Common myeloid progenitor, CD34-positive (primary cell): ENCODE results near the gene PDCD1LG2.

Experiments used
- CTCF ChIA-PET: fragments of 350-600 bp; sonication (Branson Sonifier 250); formaldehyde crosslinking; loops from one replicate; lab custom pipeline; 2021; ENCODE audit warnings: antibody characterized with exemption; lab: Charles Lee
- POLR2A ChIA-PET: fragments of 350-600 bp; sonication (Branson Sonifier 250); formaldehyde crosslinking; loops from one replicate; lab custom pipeline; 2021; ENCODE audit warnings: antibody characterized with exemption; lab: Charles Lee
- DNase-seq, 3 donors: peaks; one replicate each; pipeline versions ENCODE4 v3.0.0 to v3.0.0-alpha.2; 2013
- H3K27ac ChIP-seq, 2 experiments: 1 replicate in 1 of 2; 2 replicates in 1 of 2; pipeline ENCODE4 v1.7.0; 2013; ENCODE audit warnings: inconsistent platforms in 2 of 2, low read length in 2 of 2, mild to moderate bottlenecking in 2 of 2, low read depth in 1 of 2, moderate library complexity in 1 of 2; ENCODE audit not compliant: severe bottlenecking in 2 of 2, insufficient read depth in 1 of 2, poor library complexity in 1 of 2
- H3K27me3 ChIP-seq, 5 experiments: replicated peaks in 2 of 5; 1 replicate in 3 of 5; 2 replicates in 2 of 5; pipeline versions ENCODE4 v1.6.1 to v1.7.0; 2013; ENCODE audit warnings: low read length in 4 of 5, mild to moderate bottlenecking in 2 of 5, moderate library complexity in 2 of 5, inconsistent platforms in 1 of 5; ENCODE audit not compliant: insufficient read depth in 5 of 5, control insufficient read depth in 4 of 5
- H3K36me3 ChIP-seq, 4 experiments: 1 replicate in 2 of 4; 2 replicates in 2 of 4; pipeline versions ENCODE4 v1.6.1 to v1.7.0; 2013; ENCODE audit warnings: low read length in 3 of 4, control low read depth in 1 of 4, mild to moderate bottlenecking in 1 of 4; ENCODE audit not compliant: control insufficient read depth in 4 of 4, insufficient read depth in 4 of 4
- H3K4me1 ChIP-seq, 4 experiments: 1 replicate in 3 of 4; 2 replicates in 1 of 4; pipeline versions ENCODE4 v1.6.1 to v1.7.1; 2013; ENCODE audit warnings: low read length in 3 of 4, mild to moderate bottlenecking in 3 of 4, control low read depth in 1 of 4, inconsistent platforms in 1 of 4, moderate library complexity in 1 of 4; ENCODE audit not compliant: control insufficient read depth in 4 of 4, insufficient read depth in 4 of 4; ENCODE audit errors: control extremely low read depth in 1 of 4
- H3K4me3 ChIP-seq, 7 experiments: 1 replicate in 4 of 7; 2 replicates in 3 of 7; pipeline versions ENCODE4 v1.5.1 to v1.7.0; 2013; ENCODE audit warnings: mild to moderate bottlenecking in 7 of 7, low read length in 6 of 7, moderate library complexity in 6 of 7, inconsistent platforms in 2 of 7, low read depth in 2 of 7, control low read depth in 1 of 7; ENCODE audit not compliant: insufficient read depth in 4 of 7, control insufficient read depth in 1 of 7; ENCODE audit errors: extremely low read depth in 1 of 7
- H3K9me3 ChIP-seq, 5 experiments: 1 replicate in 4 of 5; 2 replicates in 1 of 5; pipeline versions ENCODE4 v1.6.1 to v1.7.1; 2013; ENCODE audit warnings: low read length in 4 of 5, mild to moderate bottlenecking in 2 of 5, inconsistent platforms in 1 of 5, low read depth in 1 of 5, moderate library complexity in 1 of 5; ENCODE audit not compliant: control insufficient read depth in 4 of 5, insufficient read depth in 2 of 5; ENCODE audit errors: control extremely low read depth in 1 of 5
- WGBS: methylation state at CpG from one replicate; pipeline ENCODE4 v1.1.5; 2013; ENCODE audit not compliant: insufficient coverage; 5-methylcytosine and 5-hydroxymethylcytosine counted together

Gene PDCD1LG2

DNA sequence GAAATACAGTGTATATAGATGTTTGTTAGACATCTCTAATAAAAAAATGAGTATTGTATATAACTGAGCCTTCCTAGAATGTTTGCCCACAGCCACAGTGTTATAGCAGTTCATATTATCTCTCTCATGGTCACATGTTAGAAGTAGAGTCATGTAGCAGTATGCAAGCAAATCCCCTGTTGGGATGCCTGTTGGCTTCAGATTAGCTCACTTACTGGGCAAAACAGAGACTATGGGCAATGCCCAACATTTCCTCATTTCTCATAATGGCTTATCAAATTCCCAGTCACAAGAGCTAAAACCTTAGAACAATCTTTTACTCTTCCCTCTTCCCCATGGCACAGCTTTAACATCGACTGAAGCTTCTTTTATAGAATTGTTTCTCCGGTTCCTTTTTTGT, 27.0 kb upstream of the PDCD1LG2 start:
- Histone ChIP-seq H3K9me3 (no peaks in the 10 kb centered on the region), H3K36me3 (no peaks in the 10 kb centered on the region), H3K27me3 (no peaks in the 10 kb centered on the region), H3K27ac (no peak overlapping the region), H3K4me3 (no peak overlapping the region), H3K4me1 (peaks cover 0 to 6% (median 1%) of the 10 kb centered on the region in 4 experiments)
- peak in 2 of 3 donors; percentile 36 to 67 for DNase-seq
- ChIA-PET CTCF (interaction anchor here (0.5 to 1.9 kb wide), 3 partner anchors 10 to 179 kb away, joined by 3 to 6 read pairs (median 3); no protein-coding TSS in a partner anchor), POLR2A (no interaction called here)
- no CpG with 5 or more reads among the region's 2 CpGs for WGBS

DNA sequence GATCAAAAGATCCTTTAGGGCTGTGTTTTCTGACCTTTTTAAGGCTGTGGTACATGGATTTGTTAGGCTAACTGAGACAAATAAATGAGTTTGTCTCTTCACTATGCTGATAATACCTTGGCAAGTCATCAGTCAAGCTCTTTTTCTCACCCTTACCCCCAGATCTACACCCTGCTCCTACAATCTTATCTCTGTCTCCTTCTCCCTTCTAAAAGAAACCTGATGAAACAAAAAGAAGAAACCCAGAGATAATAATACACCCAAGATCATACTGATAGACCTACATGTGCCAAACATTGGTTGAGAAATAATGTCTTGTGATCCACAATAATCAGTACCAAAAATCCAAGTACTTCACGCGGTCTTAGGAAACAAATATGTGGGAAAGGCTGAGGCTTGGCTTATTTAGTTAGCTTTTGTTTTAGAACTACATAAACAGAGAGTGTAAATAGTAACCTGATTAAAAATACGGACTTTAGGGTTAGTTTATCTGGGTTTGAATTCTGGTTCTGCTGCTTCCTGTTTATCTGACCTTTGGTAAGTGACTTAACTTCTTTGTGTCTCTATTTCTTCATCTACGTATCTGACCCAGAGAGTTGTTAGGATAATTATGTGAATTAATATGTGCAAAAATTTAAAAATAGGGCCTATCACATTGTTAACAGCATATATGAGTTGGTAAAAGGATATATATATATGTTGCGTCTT, 24.8 kb upstream of the PDCD1LG2 start:
- POLR2A ChIA-PET = no interaction called here
- CTCF ChIA-PET = interaction anchor here (1.9 kb wide), 1 partner anchor 10 kb away, joined by 5 read pairs; no protein-coding TSS in a partner anchor
- Histone ChIP-seq H3K27me3 (no peaks in the 10 kb centered on the region), H3K36me3 (no peaks in the 10 kb centered on the region), H3K9me3 (no peaks in the 10 kb centered on the region), H3K4me3 (no peak overlapping the region), H3K4me1 (peaks cover 0 to 16% (median 4%) of the 10 kb centered on the region in 4 experiments), H3K27ac (no peak overlapping the region)
- DNase-seq = no peak
- 90% methylated on average over 2 of the region's 5 CpGs for WGBS

DNA sequence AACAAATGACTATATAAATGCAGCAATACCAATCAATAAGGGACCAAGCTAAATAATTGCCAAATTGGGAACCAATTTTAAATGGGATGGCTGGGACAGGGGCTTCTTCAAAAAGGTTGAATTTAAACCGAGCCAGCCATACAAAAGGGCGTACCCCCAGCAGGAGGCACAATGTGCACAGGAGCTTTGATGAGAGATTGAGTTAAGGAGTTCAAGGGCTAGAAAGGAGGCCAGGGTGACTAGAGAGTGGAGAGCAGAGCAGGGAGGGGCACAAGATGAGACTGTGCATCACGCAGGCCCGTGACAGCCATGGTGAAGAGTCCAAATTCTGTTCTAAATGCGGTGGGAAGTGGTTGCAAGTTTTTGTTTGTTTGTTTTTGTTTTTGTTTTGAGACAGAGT, 23.3 kb upstream of the PDCD1LG2 start:
- no peaks in the 10 kb centered on the region for H3K9me3 ChIP-seq
- H3K27me3 ChIP-seq = no peaks in the 10 kb centered on the region
- ChIA-PET CTCF (no interaction called here), POLR2A (no interaction called here)
- H3K4me1 ChIP-seq = peaks cover 0 to 10% (median 3%) of the 10 kb centered on the region in 4 experiments
- H3K4me3 ChIP-seq = no peak overlapping the region
- DNase-seq = no peak
- 97% methylated on average over 5 of the region's 5 CpGs for WGBS
- H3K27ac ChIP-seq = no peak overlapping the region
- no peaks in the 10 kb centered on the region for H3K36me3 ChIP-seq

DNA sequence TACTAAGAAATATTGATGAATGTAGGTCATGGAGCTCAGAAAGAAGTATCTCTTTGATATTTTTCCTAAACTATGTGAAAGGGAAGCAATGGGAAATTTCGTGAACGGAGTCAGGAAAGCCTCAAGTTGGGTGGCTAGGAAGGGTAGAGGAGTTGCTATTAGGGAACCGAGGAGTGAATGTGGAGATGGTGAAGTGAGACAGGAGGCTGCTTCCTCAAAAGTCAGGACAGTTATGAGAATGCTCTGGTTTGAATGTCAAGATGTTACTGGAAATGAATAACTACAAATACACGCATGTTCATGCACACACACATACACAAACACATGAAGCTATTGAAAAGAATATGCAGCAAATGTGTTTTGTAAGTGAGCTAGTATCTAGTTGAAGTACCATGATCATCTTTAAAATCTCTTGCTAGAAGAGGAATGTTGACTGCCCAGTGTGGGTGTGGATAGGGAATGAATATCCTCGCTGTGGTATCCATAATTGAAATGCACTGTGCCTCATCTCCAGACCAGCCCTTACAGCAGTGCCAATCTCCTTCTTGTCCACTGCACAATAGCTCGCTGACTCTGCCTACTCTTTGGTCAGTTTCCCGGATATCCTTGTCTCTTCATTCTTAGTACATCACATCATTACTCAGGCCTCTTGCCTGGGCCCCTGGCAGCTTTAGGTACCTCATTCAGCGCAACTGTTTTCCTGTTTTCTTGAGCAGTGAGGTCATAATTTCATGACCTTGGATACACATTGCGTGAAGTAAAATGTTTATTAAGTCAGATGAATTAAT, 21.9 kb upstream of the PDCD1LG2 start:
- Histone ChIP-seq H3K9me3 (no peaks in the 10 kb centered on the region), H3K36me3 (no peaks in the 10 kb centered on the region), H3K27ac (no peak overlapping the region), H3K27me3 (no peaks in the 10 kb centered on the region), H3K4me3 (no peak overlapping the region), H3K4me1 (peaks cover 0 to 16% (median 5%) of the 10 kb centered on the region in 4 experiments)
- ChIA-PET POLR2A (no interaction called here), CTCF (interaction anchor here (0.8 to 1.6 kb wide), 3 partner anchors 11 to 50 kb away, joined by 3 read pairs; partner anchors contain the start of gene PDCD1LG2)
- 100% methylated on average over 4 of the region's 9 CpGs for WGBS
- DNase-seq = no peak

DNA sequence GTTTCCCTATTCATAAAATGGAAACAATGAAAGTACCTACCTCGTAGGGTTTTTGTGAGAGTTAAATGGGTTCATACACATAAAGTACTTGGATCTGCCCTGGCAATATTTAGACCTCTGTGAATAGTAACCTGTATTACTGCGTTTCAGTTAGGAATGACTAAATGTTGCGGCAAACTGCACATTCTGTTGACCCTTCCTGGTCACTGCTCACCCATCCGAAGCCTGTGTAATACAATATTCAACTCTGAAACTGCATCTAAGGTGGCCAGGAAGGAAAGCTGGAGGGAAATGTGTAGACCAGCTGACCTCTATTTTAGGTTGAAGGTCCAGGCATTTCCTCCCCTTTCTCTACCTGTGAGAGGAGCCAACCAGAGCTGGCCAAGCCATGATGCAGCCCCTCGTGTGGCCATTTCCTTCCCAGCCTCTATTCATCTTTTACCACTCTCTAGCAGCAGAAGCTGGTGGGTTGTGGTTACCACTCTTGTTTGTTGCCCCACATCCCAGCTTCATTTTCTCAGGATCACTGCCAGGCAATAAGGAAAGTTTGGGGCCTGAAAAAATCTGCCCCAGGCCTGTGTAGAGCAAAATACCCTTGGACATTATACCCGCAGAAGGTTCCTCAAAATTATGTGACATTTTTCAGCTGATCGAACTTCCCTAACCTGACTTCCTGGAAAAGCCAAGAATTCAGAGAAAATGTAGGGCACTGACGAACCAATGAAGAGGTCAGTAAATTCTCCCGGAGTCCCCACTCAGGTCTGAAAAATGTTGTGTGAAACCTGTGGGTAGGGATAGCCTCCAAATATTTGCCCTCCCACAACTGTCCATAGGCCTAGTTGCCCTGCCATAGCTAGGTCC, 20.5 kb upstream of the PDCD1LG2 start:
- H3K4me1 ChIP-seq = peaks cover 0 to 26% (median 13%) of the 10 kb centered on the region in 4 experiments
- 73% methylated on average over 9 of the region's 9 CpGs for WGBS
- H3K9me3 ChIP-seq = no peaks in the 10 kb centered on the region
- H3K27ac ChIP-seq = no peak overlapping the region
- ChIA-PET POLR2A (no interaction called here), CTCF (interaction anchor here (1.1 to 1.6 kb wide), 3 partner anchors 9 to 21 kb away, joined by 3 read pairs; partner anchors contain the start of gene PDCD1LG2)
- no peaks in the 10 kb centered on the region for H3K36me3 ChIP-seq
- DNase-seq = no peak
- no peak overlapping the region for H3K4me3 ChIP-seq
- H3K27me3 ChIP-seq = no peaks in the 10 kb centered on the region

DNA sequence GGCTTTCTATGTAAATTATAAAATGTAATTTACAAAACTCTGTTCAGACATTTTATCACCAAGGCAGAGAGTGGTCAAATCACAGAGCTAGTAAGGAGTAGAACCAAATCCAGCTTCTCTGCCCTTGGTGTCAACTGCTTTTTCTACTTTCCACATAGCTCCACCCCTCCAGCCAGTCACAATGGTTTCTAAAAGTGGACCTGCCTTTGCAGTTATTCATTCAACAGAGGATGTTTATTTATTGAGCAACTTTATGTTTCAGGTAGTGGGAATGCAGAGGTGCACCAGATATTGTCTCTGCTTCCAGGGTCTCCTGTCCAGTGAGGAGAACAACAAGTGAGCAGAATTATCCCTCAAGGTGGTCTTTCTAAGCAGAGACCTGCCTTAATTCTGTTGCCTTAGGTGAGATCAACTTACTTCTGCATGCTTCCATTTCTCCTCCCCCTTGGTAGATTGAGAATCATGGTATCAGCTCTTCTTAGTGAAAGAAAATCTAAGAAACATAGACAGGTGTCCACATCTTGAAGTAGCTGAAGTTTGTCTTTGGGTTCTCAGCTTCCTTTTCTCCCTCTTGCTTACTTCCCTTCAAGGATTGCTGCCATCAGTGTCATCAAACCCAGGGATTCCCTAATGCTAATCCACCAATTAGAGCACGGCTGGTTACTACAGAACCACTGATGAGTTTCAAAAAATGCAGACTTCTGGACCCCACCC, 17.2 kb upstream of the PDCD1LG2 start:
- WGBS = 100% methylated on average over 1 of the region's 1 CpG
- ChIA-PET POLR2A (no interaction called here), CTCF (interaction anchor here (1.4 to 1.6 kb wide), 3 partner anchors 10 to 108 kb away, joined by 3 to 6 read pairs (median 4); no protein-coding TSS in a partner anchor)
- H3K27ac ChIP-seq = no peak overlapping the region
- H3K27me3 ChIP-seq = no peaks in the 10 kb centered on the region
- H3K36me3 ChIP-seq = no peaks in the 10 kb centered on the region
- H3K4me1 ChIP-seq = peaks cover 0 to 26% (median 13%) of the 10 kb centered on the region in 4 experiments
- H3K4me3 ChIP-seq = no peak overlapping the region
- H3K9me3 ChIP-seq = no peaks in the 10 kb centered on the region
- no peak for DNase-seq
